Coronary artery (tissue), 2 donors: ENCODE data around the gene TPM1.

Experiments used
- DNase-seq: peaks from one replicate; pipeline ENCODE4 v3.0.0-alpha.2; 2017; ENCODE audit warnings: low spot score
- H3K27ac ChIP-seq, 2 donors: fragments of 200-600 bp; sonication (generic); one replicate each; pipeline ENCODE4 v1.5.1; 2016 to 2019
- H3K4me3 ChIP-seq: fragments of 200-600 bp; sonication (generic); 2 replicates; pipeline ENCODE4 v1.5.1; 2016; ENCODE audit warnings: mild to moderate bottlenecking, moderate library complexity
- TF ChIP-seq, protein P1 (sequence below): fragments of 200-600 bp; sonication (generic); IDR thresholded peaks from one replicate; pipeline ENCODE4 v1.5.1; 2019; ENCODE audit warnings: antibody characterized with exemption

Gene TPM1

DNA sequence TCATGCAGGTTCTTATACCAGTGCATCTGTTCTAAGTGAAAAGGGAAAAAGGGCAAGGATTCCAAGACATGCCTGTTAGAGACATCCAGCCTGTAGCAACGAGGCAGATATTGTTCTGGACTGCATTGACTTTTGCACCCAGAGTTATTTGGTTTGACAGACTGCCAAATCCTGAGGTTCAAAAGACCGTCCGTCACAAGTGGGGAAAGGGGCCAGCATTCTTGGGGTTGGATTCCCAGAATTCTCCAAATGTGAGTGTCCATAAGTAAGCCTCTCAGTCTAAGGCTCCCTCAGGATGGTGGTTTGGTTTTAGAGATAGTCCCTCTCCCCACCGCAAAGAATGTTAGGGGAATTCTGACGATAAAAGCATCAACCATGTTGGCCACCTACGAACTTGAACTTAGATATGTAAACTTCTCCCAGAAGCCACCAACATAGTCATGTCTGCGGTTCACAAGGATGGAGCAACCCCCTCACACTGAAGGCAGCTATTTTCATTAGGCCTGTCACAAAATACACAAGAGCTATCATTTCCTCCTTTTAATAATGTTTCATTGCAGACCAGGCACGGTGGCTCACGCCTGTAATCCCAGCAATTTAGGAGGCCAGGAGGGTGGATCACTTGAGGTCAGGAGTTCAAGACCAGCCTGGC is 65.5 kb downstream of the TPM1 start:
- TF ChIP-seq, protein P1, sequence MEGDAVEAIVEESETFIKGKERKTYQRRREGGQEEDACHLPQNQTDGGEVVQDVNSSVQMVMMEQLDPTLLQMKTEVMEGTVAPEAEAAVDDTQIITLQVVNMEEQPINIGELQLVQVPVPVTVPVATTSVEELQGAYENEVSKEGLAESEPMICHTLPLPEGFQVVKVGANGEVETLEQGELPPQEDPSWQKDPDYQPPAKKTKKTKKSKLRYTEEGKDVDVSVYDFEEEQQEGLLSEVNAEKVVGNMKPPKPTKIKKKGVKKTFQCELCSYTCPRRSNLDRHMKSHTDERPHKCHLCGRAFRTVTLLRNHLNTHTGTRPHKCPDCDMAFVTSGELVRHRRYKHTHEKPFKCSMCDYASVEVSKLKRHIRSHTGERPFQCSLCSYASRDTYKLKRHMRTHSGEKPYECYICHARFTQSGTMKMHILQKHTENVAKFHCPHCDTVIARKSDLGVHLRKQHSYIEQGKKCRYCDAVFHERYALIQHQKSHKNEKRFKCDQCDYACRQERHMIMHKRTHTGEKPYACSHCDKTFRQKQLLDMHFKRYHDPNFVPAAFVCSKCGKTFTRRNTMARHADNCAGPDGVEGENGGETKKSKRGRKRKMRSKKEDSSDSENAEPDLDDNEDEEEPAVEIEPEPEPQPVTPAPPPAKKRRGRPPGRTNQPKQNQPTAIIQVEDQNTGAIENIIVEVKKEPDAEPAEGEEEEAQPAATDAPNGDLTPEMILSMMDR = no peak
- DNase-seq = no peak
- Histone ChIP-seq H3K27ac (peak overlapping the region in 1 of 2 donors; percentile 54), H3K4me3 (peak overlapping the region; percentile 13)

DNA sequence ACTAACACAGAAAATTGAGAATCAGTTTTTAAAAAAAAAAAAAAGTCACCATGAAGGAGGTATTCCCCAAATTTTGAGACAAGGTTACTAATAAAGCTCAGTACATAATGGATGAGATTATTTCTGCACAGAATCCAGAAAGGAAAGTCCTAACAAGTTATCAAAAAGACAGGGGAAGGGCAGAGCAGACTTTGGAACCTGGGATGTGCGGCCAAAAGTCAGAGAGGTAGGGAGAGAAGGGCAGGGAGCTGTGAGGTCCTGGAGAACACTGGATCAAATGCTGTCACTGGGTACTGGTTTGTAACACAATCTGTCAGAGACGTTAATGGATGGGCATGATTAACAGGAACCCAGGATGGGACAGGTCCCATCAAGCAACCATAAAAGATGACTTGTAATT is 67.0 kb downstream of the TPM1 start:
- TF ChIP-seq, protein P1 = no peak
- no peak for DNase-seq
- Histone ChIP-seq H3K4me3 (no peak overlapping the region), H3K27ac (no peak overlapping the region)

DNA sequence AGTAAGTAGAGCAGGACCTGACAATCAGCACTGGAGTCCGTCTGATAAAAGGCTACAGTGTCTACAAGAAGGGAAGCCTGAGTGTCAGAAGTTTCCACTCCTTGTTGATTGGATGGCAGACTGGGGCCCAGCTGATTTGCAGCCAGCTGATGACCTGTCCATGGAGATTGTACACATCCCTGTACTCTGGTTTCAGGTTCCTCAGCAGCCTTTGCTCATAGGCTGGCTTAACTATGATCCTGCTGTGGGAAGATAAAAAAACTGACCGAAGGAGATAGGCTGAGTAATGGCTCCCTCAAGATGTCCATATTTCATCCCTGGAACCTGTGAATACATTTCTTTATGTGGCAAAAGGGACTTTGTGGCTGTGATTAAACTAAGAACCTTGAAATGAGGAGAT is 67.4 kb downstream of the TPM1 start:
- DNase-seq = no peak
- no peak overlapping the region for H3K27ac ChIP-seq
- H3K4me3 ChIP-seq = no peak overlapping the region
- TF ChIP-seq, protein P1 = no peak

DNA sequence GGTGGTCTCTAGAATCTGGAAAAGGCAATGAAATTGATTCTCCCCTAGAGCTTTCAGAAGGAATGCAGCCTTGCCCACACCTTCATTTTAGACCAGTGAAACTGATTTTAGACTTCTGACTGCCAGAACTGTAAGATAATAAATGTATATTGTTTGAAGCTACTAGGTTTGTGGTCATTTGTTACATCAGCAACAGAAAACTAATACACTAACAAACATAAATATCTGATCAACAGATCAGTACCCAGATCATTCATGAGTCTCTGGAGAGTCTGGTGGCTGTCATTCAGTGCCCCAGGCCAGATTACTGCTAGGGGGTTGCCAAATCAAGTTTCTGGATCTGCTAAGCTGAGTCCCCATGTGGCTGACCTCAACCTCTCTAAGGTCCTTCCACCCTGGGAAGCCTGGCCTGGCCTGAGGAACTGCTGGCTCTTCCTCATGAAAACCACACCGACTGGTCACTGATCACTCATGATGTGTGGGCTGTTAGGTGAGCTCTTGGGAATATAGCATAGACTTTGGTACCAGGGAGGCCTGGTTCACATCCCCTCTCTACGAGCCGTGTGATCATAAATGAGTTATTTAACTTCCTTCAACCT is 68.0 kb downstream of the TPM1 start:
- H3K4me3 ChIP-seq = no peak overlapping the region
- TF ChIP-seq, protein P1 = no peak
- H3K27ac ChIP-seq = no peak overlapping the region
- no peak for DNase-seq

DNA sequence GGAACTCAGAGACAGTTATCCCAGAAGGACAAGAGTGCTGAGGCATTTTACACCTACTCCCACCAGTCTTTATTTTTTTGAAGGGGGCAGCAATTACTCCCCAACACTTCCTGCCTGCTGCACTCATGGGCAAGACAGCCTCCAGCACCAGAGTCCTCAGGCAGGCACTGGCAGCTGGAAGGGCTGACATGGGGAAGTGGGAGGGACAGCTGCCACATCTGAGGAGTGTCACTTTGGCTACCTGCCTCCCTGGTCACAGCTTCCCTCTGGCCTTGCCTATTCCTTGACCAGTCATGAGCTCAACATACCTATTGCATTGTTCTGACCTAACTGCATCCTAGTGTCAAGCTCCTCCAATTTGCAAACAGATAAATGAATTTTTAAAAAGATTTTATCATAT is 68.9 kb downstream of the TPM1 start:
- H3K27ac ChIP-seq = no peak overlapping the region
- DNase-seq = no peak
- no peak overlapping the region for H3K4me3 ChIP-seq
- TF ChIP-seq, protein P1 = no peak

DNA sequence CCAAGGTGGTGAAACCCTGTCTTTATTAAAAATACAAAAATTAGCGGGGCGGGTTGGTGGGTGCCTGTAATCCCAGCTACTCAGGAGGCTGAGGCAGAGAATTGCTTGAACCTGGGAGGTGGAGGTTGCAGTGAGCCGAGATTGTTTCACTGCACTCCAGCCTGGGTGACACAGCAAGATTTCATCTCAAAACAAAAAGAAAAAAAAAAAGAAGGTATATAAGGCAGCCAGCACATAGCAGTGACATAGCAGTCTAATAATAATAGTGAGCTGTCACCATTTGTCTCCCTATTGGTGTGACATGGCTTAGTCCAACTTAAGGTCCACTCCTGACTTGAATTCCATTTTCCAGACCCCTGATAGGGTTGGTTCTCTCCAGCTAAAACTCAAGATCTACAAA is 70.3 kb downstream of the TPM1 start:
- DNase-seq = no peak
- TF ChIP-seq, protein P1 = no peak
- H3K4me3 ChIP-seq = no peak overlapping the region
- no peak overlapping the region for H3K27ac ChIP-seq

DNA sequence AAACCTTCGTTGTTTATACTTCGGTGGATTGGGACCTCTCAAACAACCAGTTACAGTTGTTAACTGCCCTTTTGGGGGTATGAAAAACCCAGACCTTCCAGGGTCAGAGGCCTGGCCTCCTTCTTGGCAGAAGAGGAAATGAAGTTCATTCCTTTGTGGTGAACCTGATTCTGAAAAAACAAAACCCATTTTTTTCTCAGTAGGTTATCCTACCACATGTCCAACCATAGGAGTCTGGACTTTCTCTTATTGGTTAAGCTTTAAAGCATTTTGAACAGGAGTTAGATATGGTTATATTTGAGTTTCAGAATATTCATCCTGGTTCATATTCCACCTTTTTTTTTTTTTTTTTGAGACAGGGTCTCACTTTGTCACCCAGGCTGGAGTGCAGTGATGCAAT is 71.9 kb downstream of the TPM1 start:
- no peak overlapping the region for H3K4me3 ChIP-seq
- no peak for DNase-seq
- TF ChIP-seq, protein P1 = no peak
- no peak overlapping the region for H3K27ac ChIP-seq
